GM23248 (cell line): Measurements from ENCODE around the gene AKTIP. TPM values are rescaled to one million over a fixed set of nuclear protein-coding genes. Genes with fewer than 3 reads are reported as not detected.

Experiments used
- DNase-seq: peaks from one replicate; pipeline ENCODE4 v3.0.0-alpha.2; 2015
- H2AFZ ChIP-seq: fragments of 200-600 bp; sonication (generic); 2 replicates; pipeline ENCODE4 v1.6.1; 2016; ENCODE audit warnings: antibody characterized with exemption
- H3F3A ChIP-seq: fragments of 200-600 bp; sonication (generic); 2 replicates; pipeline ENCODE4 v1.6.1; 2016; ENCODE audit warnings: mild to moderate bottlenecking, antibody characterized with exemption, mixed run types; ENCODE audit not compliant: insufficient read depth
- H3K27ac ChIP-seq: fragments of 200-600 bp; sonication (generic); 2 replicates; pipeline ENCODE4 v1.5.1; 2016; ENCODE audit warnings: mild to moderate bottlenecking
- H3K27me3 ChIP-seq: fragments of 200-600 bp; sonication (generic); replicated peaks from 2 replicates; pipeline ENCODE4 v1.6.1; 2016; ENCODE audit warnings: mild to moderate bottlenecking; ENCODE audit not compliant: insufficient read depth
- H3K36me3 ChIP-seq: fragments of 200-600 bp; sonication (generic); 2 replicates; pipeline ENCODE4 v1.6.1; 2016; ENCODE audit warnings: low read depth, mild to moderate bottlenecking
- H3K4me1 ChIP-seq: fragments of 200-600 bp; sonication (generic); 2 replicates; pipeline ENCODE4 v1.6.1; 2016; ENCODE audit warnings: mild to moderate bottlenecking; ENCODE audit not compliant: insufficient read depth
- H3K4me2 ChIP-seq: fragments of 200-600 bp; sonication (generic); one replicate; pipeline ENCODE4 v1.6.1; 2016; ENCODE audit warnings: mild to moderate bottlenecking; ENCODE audit not compliant: unreplicated experiment
- H3K4me3 ChIP-seq: fragments of 200-600 bp; sonication (generic); 2 replicates; pipeline ENCODE4 v1.5.1; 2016; ENCODE audit warnings: mild to moderate bottlenecking
- H3K79me2 ChIP-seq: fragments of 200-600 bp; sonication (generic); 2 replicates; pipeline ENCODE4 v1.6.1; 2016; ENCODE audit warnings: mild to moderate bottlenecking; ENCODE audit not compliant: insufficient read depth
- H3K9ac ChIP-seq: fragments of 200-600 bp; sonication (generic); 2 replicates; pipeline ENCODE4 v1.6.1; 2016; ENCODE audit warnings: mild to moderate bottlenecking
- H3K9me2 ChIP-seq: fragments of 200-600 bp; sonication (generic); 2 replicates; pipeline ENCODE4 v1.6.1; 2016; ENCODE audit warnings: mixed run types, mild to moderate bottlenecking, moderate library complexity; ENCODE audit not compliant: insufficient read depth
- H3K9me3 ChIP-seq: fragments of 200-600 bp; sonication (generic); one replicate; pipeline ENCODE4 v1.6.1; 2017; ENCODE audit warnings: low read depth
- H4K20me1 ChIP-seq: fragments of 200-600 bp; sonication (generic); 2 replicates; pipeline ENCODE4 v1.6.0; 2016; ENCODE audit not compliant: insufficient read depth
- EZH2 ChIP-seq: fragments of 200-600 bp; sonication (generic); IDR thresholded peaks from 2 replicates; pipeline ENCODE4 v1.6.1; 2018; ENCODE audit warnings: antibody characterized with exemption, mild to moderate bottlenecking; ENCODE audit not compliant: insufficient read depth, poor library complexity, severe bottlenecking
- EZH2phosphoT487 ChIP-seq: fragments of 200-600 bp; sonication (generic); IDR thresholded peaks from 2 replicates; pipeline ENCODE4 v1.6.1; 2018; ENCODE audit warnings: antibody characterized with exemption, moderate library complexity, mild to moderate bottlenecking, low read depth; ENCODE audit not compliant: insufficient read depth
- WGBS, 2 experiments: methylation state at CpG; one replicate each; pipeline ENCODE4 v1.1.6; 2015 to 2017; ENCODE audit warnings: low lambda C conversion rate in 2 of 2, low coverage in 1 of 2; ENCODE audit errors: missing lambda C conversion rate in 2 of 2; 5-methylcytosine and 5-hydroxymethylcytosine counted together
- in situ Hi-C: fragments of 300-500 bp; cut with MboI; formaldehyde crosslinking; loops from 2 replicates; pipeline ENCODE4 v1.15.0; 2020
- polyA plus RNA-seq: library from polyadenylated mRNA; unstranded; fragments of >200 nt; fragmentation: Nextera tagmentation; extraction: Ambion mirVana; gene quantifications from 2 replicates; pipeline ENCODE4 v1.2.1, GENCODE V29; 2016
- total RNA-seq: library from RNA; depleted of rRNA; stranded (reverse); fragments of >200 nt; shearing (Covaris generic); gene quantifications from 2 replicates; pipeline ENCODE4 v1.2.3, GENCODE V29; 2014

The AKTIP gene
- total and polyA plus RNA-seq, 2 experiments from 2014 or later: 16.4 to 23.7 TPM

DNA sequence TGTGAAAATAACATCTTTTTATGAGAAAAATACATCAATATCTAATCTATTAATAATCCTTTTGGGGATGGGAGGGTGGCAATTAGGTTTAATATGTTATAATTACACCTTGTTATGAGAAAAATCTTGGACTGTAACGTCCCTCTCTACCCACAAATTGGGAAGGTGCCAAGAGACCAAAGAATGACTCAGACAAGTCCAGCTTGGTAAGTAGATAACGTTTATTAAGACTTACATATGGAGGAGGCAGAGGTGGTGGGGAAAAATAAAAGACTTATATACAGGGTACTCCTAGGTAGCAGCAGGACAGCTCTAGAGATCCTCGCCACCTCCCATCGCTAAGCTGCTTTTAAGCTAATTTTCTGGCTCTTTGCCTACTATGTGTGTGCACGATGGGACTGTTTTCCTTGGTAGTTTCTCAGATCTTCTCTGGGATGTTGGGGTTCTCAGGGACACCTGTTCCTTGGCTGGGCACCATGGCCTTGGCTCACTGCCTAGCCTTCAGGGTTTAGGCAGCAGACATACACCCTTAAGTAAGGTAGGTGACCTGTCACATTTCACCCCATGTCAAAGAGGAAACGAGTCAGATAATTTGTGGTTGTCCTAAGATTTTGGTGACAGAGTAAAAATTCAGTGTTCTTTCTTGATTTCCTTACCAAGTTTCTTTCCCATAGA lies 37.3 kb downstream of the AKTIP start:
- 78 to 79% methylated on average over 6 of the region's 6 CpGs for WGBS, 2 experiments
- Histone ChIP-seq H3K36me3 (peaks cover 22% of the 10 kb centered on the region), H3K4me2 (no peak overlapping the region)

GRCh38 chr16:53458635-53459034 lies 44.4 kb downstream of the AKTIP start:
- DNase-seq: no peak
- Histone ChIP-seq H2AFZ (no peak overlapping the region), H3K9me3 (no peaks in the 10 kb centered on the region), H3K4me2 (no peak overlapping the region), H3K4me1 (no peaks in the 10 kb centered on the region), H3K79me2 (no peaks in the 10 kb centered on the region), H3K27ac (no peak overlapping the region), H3K9me2 (no peaks in the 10 kb centered on the region), H3K9ac (no peak overlapping the region), H3K36me3 (peaks cover 36% of the 10 kb centered on the region), H3F3A (no peaks in the 10 kb centered on the region), H3K27me3 (no peaks in the 10 kb centered on the region), H4K20me1 (no peaks in the 10 kb centered on the region), H3K4me3 (no peak overlapping the region)
- WGBS, 2 experiments: 97 to 98% methylated on average over 8 of the region's 8 CpGs
- in situ Hi-C loops: no loop called here
- no peak for TF ChIP-seq EZH2
- no peak for TF ChIP-seq EZH2phosphoT487

More for the DNA sequence above, 37.3 kb downstream of the AKTIP start:
- H3K9me3 ChIP-seq: no peaks in the 10 kb centered on the region
- no peak overlapping the region for H3K4me3 ChIP-seq
- H3K27me3 ChIP-seq: no peaks in the 10 kb centered on the region
- no peak overlapping the region for H3K9ac ChIP-seq
- no peaks in the 10 kb centered on the region for H4K20me1 ChIP-seq
- TF ChIP-seq EZH2 (no peak), EZH2phosphoT487 (no peak)
- H3K27ac ChIP-seq: no peak overlapping the region
- in situ Hi-C loops: no loop called here
- no peaks in the 10 kb centered on the region for H3K4me1 ChIP-seq
- no peaks in the 10 kb centered on the region for H3F3A ChIP-seq
- no peak overlapping the region for H2AFZ ChIP-seq
- no peaks in the 10 kb centered on the region for H3K79me2 ChIP-seq
- no peaks in the 10 kb centered on the region for H3K9me2 ChIP-seq
- peak; percentile 38 for DNase-seq

DNA sequence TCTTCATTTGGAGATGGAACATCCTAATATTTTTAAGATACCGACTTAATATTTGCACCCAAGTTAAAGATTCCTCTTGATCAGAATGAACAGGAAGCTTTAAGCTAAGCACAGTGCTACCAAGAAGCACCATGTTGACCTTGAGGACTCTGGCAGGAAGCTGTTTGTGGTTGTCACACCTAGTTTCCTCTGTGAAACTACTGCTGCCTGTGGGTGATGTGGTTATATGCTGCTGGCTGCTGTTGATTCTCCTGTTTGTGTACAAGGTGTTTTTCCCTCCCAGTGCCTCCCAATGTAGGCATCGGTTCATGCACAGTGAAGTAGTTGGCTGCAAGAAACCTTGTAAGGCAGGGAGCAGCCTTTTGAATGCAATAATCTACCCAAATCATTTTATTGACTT lies 45.3 kb downstream of the AKTIP start:
- WGBS, 2 experiments: 98 to 100% methylated on average over 2 of the region's 2 CpGs
- no peaks in the 10 kb centered on the region for H3K9me3 ChIP-seq
- peaks cover 37% of the 10 kb centered on the region for H3K36me3 ChIP-seq
- H3K4me2 ChIP-seq: no peak overlapping the region
- H2AFZ ChIP-seq: no peak overlapping the region
- no peaks in the 10 kb centered on the region for H4K20me1 ChIP-seq
- in situ Hi-C loops: no loop called here
- no peaks in the 10 kb centered on the region for H3F3A ChIP-seq
- no peak overlapping the region for H3K27ac ChIP-seq
- no peaks in the 10 kb centered on the region for H3K4me1 ChIP-seq
- DNase-seq: no peak
- no peak overlapping the region for H3K4me3 ChIP-seq
- no peaks in the 10 kb centered on the region for H3K9me2 ChIP-seq
- no peaks in the 10 kb centered on the region for H3K27me3 ChIP-seq
- H3K9ac ChIP-seq: no peak overlapping the region
- no peaks in the 10 kb centered on the region for H3K79me2 ChIP-seq
- no peak for TF ChIP-seq EZH2phosphoT487
- no peak for TF ChIP-seq EZH2

DNA sequence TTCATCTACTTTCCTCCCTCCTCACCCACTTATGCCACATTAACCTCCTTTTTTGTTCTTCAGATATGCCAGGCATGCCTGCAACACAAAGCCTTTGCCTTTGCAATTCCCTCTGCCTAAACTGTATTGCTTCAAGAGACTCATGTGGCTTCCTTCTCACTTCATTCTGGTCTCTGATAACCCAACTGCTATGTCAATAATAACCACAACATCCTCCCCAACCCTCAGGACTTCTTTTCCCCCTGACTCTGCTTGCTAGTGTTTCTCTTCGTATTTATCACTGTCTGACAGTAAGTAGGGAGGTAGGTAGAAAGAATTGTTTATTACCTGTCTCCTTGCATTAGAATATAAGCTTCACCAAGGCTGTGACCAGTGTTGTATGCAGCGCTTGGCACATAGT lies 46.4 kb downstream of the AKTIP start:
- Histone ChIP-seq H3K4me3 (no peak overlapping the region), H3K4me1 (no peaks in the 10 kb centered on the region), H3K27ac (no peak overlapping the region), H3K9ac (no peak overlapping the region), H4K20me1 (no peaks in the 10 kb centered on the region), H3K36me3 (peaks cover 32% of the 10 kb centered on the region), H3K9me2 (no peaks in the 10 kb centered on the region), H3K27me3 (no peaks in the 10 kb centered on the region), H3F3A (no peaks in the 10 kb centered on the region), H3K9me3 (no peaks in the 10 kb centered on the region), H3K79me2 (no peaks in the 10 kb centered on the region), H3K4me2 (no peak overlapping the region), H2AFZ (no peak overlapping the region)
- TF ChIP-seq EZH2 (no peak), EZH2phosphoT487 (no peak)
- in situ Hi-C loops: no loop called here
- DNase-seq: no peak
- 93 to 95% methylated on average over 2 of the region's 2 CpGs for WGBS, 2 experiments
